ENCODE measurements around the gene CDK5RAP2. TPM values are rescaled to one million over a fixed set of nuclear protein-coding genes. Genes with fewer than 3 reads are reported as not detected.
A peak's percentile ranks its signal among the peaks of the same experiment; 100 is the strongest.

The CDK5RAP2 gene
- total RNA-seq, 1 donor from 2014 or later = 80.0 TPM

DNA sequence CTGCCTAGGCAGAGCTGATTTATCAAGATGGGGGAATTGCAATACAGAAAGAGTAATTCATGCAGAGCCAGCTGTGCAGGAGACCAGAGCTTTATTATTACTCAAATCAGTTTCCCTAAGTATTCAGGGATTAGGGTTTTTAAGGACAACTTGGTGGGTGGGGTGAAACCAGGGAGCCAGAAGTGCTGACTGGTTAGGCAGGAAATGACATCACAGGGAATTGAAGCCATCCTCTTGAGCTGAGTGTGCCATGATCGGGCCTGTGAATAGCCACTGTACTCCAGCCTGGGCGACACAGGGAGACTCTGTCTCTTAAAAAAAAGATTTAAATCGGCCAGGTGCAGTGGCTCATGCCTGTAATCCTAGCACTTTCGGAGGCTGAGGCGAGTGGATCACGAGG is 45.3 kb upstream of the CDK5RAP2 start:
- H3K4me3 Mint-ChIP-seq = no peak overlapping the region
- TF ChIP-seq, protein P1, sequence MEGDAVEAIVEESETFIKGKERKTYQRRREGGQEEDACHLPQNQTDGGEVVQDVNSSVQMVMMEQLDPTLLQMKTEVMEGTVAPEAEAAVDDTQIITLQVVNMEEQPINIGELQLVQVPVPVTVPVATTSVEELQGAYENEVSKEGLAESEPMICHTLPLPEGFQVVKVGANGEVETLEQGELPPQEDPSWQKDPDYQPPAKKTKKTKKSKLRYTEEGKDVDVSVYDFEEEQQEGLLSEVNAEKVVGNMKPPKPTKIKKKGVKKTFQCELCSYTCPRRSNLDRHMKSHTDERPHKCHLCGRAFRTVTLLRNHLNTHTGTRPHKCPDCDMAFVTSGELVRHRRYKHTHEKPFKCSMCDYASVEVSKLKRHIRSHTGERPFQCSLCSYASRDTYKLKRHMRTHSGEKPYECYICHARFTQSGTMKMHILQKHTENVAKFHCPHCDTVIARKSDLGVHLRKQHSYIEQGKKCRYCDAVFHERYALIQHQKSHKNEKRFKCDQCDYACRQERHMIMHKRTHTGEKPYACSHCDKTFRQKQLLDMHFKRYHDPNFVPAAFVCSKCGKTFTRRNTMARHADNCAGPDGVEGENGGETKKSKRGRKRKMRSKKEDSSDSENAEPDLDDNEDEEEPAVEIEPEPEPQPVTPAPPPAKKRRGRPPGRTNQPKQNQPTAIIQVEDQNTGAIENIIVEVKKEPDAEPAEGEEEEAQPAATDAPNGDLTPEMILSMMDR (IDR thresholded peaks at IDR 0.05) = no peak

DNA sequence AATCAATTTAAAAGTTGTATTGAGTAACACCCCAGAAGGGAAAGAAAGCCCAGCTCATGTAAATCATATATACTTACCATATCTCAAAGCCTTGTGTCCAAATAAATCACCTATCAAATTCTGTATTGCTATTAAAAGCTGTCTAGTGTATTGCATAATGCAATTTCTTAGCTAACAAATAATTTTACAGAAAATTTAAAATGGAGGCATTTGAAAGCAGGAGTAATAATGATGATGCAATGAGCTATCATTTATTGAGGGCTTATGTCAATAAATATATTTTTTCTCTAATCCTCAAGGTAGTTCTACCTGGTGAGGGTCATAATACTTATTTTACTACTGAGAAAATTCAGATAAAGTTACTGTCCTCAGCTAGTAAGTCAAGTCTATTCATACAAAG is 42.8 kb upstream of the CDK5RAP2 start:
- ChIA-PET CTCF (interaction anchor here (1.3 kb wide), 2 partner anchors 9 to 16 kb away, joined by 3 read pairs; no protein-coding TSS in a partner anchor), POLR2A (no interaction called here)
- Mint-ChIP-seq H3K36me3 (ENCODE audit: low read depth) (peaks cover 13% of the 10 kb centered on the region), H3K9me3 (no peaks in the 10 kb centered on the region), H3K4me3 (no peak overlapping the region), H3K4me1 (peaks cover 2% of the 10 kb centered on the region), H3K27me3 (no peaks in the 10 kb centered on the region), H3K27ac (no peak overlapping the region)
- no peak for ATAC-seq (ENCODE audit: low read depth)
- TF ChIP-seq, protein P1 (IDR thresholded peaks at IDR 0.05) = no peak
- intact Hi-C loops (cut with micrococcal nuclease) = no loop called here
- no peak for DNase-seq

More for the DNA sequence above, 45.3 kb upstream of the CDK5RAP2 start:
- H3K36me3 Mint-ChIP-seq (ENCODE audit: low read depth) = peaks cover 13% of the 10 kb centered on the region
- ATAC-seq (ENCODE audit: low read depth) (no peak), DNase-seq (no peak)
- POLR2A ChIA-PET = no interaction called here
- CTCF ChIA-PET = interaction anchor here (0.7 kb wide), 1 partner anchor 777 kb away, joined by 3 read pairs; no protein-coding TSS in a partner anchor
- no peaks in the 10 kb centered on the region for H3K27me3 Mint-ChIP-seq
- intact Hi-C loops (cut with micrococcal nuclease) = no loop called here
- no peaks in the 10 kb centered on the region for H3K4me1 Mint-ChIP-seq
- no peak overlapping the region for H3K27ac Mint-ChIP-seq
- H3K9me3 Mint-ChIP-seq = no peaks in the 10 kb centered on the region

DNA sequence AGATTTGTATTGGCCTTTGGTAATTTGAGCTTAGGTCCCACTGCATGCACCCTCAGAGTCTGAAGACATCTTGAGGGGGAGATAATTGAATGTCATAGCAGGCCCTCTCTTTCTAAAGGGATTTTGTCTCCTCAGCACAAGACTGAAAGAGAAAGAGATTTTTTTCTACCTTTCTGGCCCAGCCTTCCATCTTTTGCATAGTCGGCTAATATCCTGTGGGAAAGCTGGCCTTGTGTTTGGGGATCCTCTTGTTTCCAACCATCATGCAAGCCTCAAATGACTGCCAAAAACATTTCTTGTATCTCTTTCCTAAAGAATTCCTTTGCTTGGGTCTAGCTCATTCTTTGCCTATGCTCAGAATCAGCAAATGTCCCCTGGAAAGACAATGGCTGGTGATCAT is 42.0 kb upstream of the CDK5RAP2 start:
- intact Hi-C loops (cut with micrococcal nuclease) = no loop called here
- ChIA-PET CTCF (interaction anchor here (1.3 kb wide), 1 partner anchor 15 kb away, joined by 3 read pairs; no protein-coding TSS in a partner anchor), POLR2A (interaction anchor here (0.6 kb wide), 1 partner anchor 111 kb away, joined by 10 read pairs; no protein-coding TSS in a partner anchor)
- no peak for DNase-seq
- TF ChIP-seq, protein P1 (IDR thresholded peaks at IDR 0.05) = no peak
- no peak overlapping the region for H3K27ac Mint-ChIP-seq
- no peak for ATAC-seq (ENCODE audit: low read depth)
- peaks cover 2% of the 10 kb centered on the region for H3K4me1 Mint-ChIP-seq
- peaks cover 13% of the 10 kb centered on the region for H3K36me3 Mint-ChIP-seq (ENCODE audit: low read depth)
- H3K9me3 Mint-ChIP-seq = no peaks in the 10 kb centered on the region
- no peaks in the 10 kb centered on the region for H3K27me3 Mint-ChIP-seq
- H3K4me3 Mint-ChIP-seq = no peak overlapping the region

DNA sequence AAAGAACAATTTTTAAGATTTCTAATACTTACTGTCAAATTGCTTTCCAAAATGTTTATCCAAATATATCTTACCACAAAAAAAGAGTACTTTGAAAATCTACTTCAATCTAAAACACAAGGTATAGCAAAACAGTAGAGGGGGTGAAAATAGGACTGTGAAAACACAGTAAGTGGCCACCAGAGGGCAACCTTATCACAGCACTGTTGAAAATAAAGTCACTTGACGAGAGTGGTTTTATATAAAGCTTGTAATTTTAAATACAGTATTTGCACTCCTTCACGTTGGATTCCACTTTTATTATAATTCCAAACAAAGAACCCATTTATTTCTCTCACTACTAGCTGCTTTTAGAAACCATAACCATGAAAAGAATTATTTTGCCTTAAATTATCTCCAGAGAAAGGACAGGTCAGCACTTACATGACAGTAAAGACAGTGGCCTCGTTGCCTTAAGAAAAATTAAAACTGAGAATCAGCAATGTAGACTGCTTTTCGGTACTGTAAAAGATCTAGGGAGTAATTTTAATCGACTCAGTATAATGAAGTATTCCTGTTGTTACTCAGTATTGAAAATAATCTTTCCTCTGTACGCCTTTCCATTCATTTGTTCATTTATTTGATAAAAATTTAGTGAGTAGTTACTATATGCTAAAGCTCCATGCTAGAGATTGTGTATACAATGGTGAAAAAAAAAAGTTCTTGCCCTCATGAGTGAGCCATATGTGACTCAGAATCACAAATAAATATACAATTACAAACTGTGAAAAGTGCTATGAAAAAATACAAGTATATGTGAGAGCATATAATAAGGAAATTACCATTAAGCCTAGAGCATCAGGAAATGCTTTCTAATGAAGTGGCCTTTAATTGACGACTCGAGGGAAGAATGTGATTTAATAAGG is 40.0 kb upstream of the CDK5RAP2 start:
- Mint-ChIP-seq H3K4me1 (peaks cover 2% of the 10 kb centered on the region), H3K9me3 (no peaks in the 10 kb centered on the region), H3K36me3 (ENCODE audit: low read depth) (peaks cover 16% of the 10 kb centered on the region), H3K4me3 (no peak overlapping the region), H3K27ac (no peak overlapping the region), H3K27me3 (no peaks in the 10 kb centered on the region)
- ATAC-seq (ENCODE audit: low read depth) = peak; percentile 79
- TF ChIP-seq, protein P1 (IDR thresholded peaks at IDR 0.05) = peak; percentile 99
- ChIA-PET POLR2A (no interaction called here), CTCF (interaction anchor here (0.7 to 1.4 kb wide), 12 partner anchors 9 to 779 kb away, joined by 3 to 10 read pairs (median 3); partner anchors contain the start of gene FBXW2)
- DNase-seq = no peak
- intact Hi-C loops (cut with micrococcal nuclease) = loop anchor here (1.0 to 5.0 kb wide), 6 partner anchors 94 to 781 kb away; partner anchors contain the start of gene MEGF9
